Osteoblast (primary cell): ENCODE results near the gene RIPOR1. TPM values are rescaled to one million over a fixed set of nuclear protein-coding genes. Genes with fewer than 3 reads are reported as not detected.

Experiments
- DNase-seq: peaks from one replicate; pipeline ENCODE4 v3.0.0; 2011; ENCODE audit warnings: low spot score, mixed read lengths; ENCODE audit not compliant: insufficient read length; ENCODE audit errors: missing footprints
- H2AFZ ChIP-seq: 2 replicates; pipeline ENCODE4 v1.6.0; 2011; ENCODE audit warnings: mild to moderate bottlenecking, low read length
- H3K27ac ChIP-seq: 2 replicates; pipeline ENCODE4 v1.5.1; 2011; ENCODE audit warnings: mild to moderate bottlenecking, low read depth, low read length, moderate library complexity
- H3K27me3 ChIP-seq: 2 replicates; pipeline ENCODE4 v1.6.0; 2012; ENCODE audit warnings: mild to moderate bottlenecking, control low read depth, inconsistent platforms, low read length, moderate library complexity; ENCODE audit not compliant: insufficient read depth
- H3K36me3 ChIP-seq: 2 replicates; pipeline ENCODE4 v1.5.1; 2011; ENCODE audit warnings: mild to moderate bottlenecking, low read length, control low read depth, moderate library complexity; ENCODE audit not compliant: insufficient read depth
- H3K4me1 ChIP-seq: 2 replicates; pipeline ENCODE4 v1.5.1; 2011; ENCODE audit warnings: mild to moderate bottlenecking, low read length, control low read depth, moderate library complexity; ENCODE audit not compliant: insufficient read depth
- H3K4me2 ChIP-seq: 2 replicates; pipeline ENCODE4 v1.6.0; 2011; ENCODE audit warnings: mild to moderate bottlenecking, low read length; ENCODE audit not compliant: insufficient read depth
- H3K4me3 ChIP-seq: fragments of 200-600 bp; sonication (generic); 3 replicates; pipeline ENCODE4 v1.5.1; 2012; ENCODE audit warnings: mild to moderate bottlenecking, low read length, inconsistent platforms; ENCODE audit not compliant: insufficient read depth
- H3K79me2 ChIP-seq: 2 replicates; pipeline ENCODE4 v1.6.0; 2012; ENCODE audit warnings: mild to moderate bottlenecking, low read length, control low read depth, inconsistent platforms; ENCODE audit not compliant: insufficient read depth
- H3K9me3 ChIP-seq: 2 replicates; pipeline ENCODE4 v1.5.1; 2011; ENCODE audit warnings: low read depth, low read length, control low read depth
- H4K20me1 ChIP-seq: 2 replicates; pipeline ENCODE4 v1.6.0; 2012; ENCODE audit warnings: mild to moderate bottlenecking, low read length, control low read depth; ENCODE audit not compliant: insufficient read depth
- total RNA-seq: library from RNA; depleted of rRNA; stranded (reverse); fragments of >200 nt; gene quantifications from 2 replicates; pipeline ENCODE4 v1.2.3, GENCODE V29; 2012
- TF ChIP-seq, protein P1 (sequence below): IDR thresholded peaks from 2 replicates; pipeline ENCODE4 v1.5.1; 2011; ENCODE audit warnings: mild to moderate bottlenecking, low read depth, low read length, moderate library complexity; ENCODE audit errors: extremely low read depth

Gene RIPOR1
- total RNA-seq, 1 donor, result 36.6 TPM

DNA sequence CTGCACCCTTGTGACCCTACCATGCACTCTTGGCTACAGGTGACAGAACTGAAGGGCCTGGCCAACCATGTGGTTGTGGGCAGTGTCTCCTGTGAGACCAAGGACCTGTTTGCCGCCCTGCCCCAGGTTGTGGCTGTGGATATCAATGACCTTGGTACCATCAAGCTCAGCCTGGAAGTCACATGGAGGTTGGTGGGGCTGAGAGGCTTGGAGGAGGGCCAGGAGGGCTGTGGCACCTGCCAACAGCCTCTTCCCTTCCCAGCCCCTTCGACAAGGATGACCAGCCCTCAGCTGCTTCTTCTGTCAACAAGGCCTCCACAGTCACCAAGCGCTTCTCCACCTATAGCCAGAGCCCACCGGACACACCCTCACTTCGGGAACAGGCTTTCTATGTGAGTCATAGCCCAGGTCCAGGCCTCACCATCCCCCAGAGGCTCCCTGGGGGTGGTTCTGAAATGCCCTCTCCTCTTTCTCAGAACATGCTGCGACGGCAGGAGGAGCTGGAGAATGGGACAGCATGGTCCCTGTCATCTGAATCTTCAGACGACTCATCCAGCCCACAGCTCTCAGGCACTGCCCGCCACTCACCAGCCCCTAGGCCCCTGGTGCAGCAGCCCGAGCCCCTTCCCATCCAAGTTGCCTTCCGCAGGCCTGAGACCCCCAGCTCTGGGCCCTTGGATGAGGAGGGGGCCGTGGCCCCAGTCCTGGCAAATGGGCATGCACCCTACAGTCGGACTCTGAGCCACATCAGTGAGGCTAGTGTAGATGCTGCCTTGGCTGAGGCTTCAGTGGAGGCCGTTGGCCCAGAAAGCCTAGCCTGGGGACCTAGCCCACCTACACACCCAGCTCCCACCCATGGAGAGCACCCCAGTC is 13.0 kb downstream of the RIPOR1 start:
- no peak overlapping the region for H2AFZ ChIP-seq
- peaks cover 10% of the 10 kb centered on the region for H3K4me1 ChIP-seq
- no peak overlapping the region for H3K4me3 ChIP-seq
- peak; percentile 93 for DNase-seq
- H3K27ac ChIP-seq, result no peak overlapping the region
- H3K36me3 ChIP-seq, result peaks cover 71% of the 10 kb centered on the region
- H4K20me1 ChIP-seq, result peaks cover 72% of the 10 kb centered on the region
- H3K27me3 ChIP-seq, result no peaks in the 10 kb centered on the region
- no peak overlapping the region for H3K4me2 ChIP-seq
- no peaks in the 10 kb centered on the region for H3K9me3 ChIP-seq
- peaks cover 43% of the 10 kb centered on the region for H3K79me2 ChIP-seq
- TF ChIP-seq, protein P1, sequence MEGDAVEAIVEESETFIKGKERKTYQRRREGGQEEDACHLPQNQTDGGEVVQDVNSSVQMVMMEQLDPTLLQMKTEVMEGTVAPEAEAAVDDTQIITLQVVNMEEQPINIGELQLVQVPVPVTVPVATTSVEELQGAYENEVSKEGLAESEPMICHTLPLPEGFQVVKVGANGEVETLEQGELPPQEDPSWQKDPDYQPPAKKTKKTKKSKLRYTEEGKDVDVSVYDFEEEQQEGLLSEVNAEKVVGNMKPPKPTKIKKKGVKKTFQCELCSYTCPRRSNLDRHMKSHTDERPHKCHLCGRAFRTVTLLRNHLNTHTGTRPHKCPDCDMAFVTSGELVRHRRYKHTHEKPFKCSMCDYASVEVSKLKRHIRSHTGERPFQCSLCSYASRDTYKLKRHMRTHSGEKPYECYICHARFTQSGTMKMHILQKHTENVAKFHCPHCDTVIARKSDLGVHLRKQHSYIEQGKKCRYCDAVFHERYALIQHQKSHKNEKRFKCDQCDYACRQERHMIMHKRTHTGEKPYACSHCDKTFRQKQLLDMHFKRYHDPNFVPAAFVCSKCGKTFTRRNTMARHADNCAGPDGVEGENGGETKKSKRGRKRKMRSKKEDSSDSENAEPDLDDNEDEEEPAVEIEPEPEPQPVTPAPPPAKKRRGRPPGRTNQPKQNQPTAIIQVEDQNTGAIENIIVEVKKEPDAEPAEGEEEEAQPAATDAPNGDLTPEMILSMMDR, result no peak

DNA sequence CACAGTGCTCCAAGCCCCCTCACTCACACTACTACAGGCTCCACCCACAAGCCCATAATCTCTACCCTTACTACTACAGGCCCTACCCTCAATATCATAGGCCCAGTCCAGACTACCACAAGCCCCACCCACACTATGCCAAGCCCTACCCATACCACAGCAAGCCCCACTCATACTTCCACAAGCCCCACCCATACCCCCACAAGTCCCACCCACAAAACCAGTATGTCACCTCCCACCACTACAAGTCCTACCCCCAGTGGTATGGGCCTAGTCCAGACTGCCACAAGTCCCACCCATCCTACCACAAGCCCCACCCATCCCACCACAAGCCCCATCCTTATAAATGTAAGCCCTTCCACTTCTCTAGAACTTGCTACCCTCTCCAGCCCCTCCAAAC is 13.8 kb downstream of the RIPOR1 start:
- Histone ChIP-seq H3K4me2 (no peak overlapping the region), H3K27me3 (no peaks in the 10 kb centered on the region), H2AFZ (no peak overlapping the region), H3K27ac (no peak overlapping the region), H3K4me3 (no peak overlapping the region), H3K4me1 (peaks cover 8% of the 10 kb centered on the region), H4K20me1 (peaks cover 73% of the 10 kb centered on the region), H3K9me3 (no peaks in the 10 kb centered on the region), H3K79me2 (peaks cover 35% of the 10 kb centered on the region), H3K36me3 (peaks cover 78% of the 10 kb centered on the region)
- peak; percentile 98 for DNase-seq
- TF ChIP-seq, protein P1, result no peak

DNA sequence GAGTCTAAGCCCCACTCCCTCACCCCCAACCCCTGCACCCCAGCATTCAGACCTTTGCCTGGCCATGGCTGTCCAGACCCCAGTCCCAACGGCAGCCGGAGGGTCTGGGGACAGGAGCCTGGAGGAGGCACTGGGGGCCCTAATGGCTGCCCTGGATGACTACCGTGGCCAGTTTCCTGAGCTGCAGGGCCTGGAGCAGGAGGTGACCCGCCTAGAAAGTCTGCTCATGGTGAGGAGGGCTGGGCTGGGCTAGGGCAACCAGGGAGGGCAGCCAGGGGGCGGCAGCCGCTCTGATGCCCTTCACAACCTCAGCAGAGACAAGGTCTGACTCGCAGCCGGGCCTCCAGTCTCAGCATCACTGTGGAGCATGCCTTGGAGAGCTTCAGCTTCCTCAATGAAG is 14.4 kb downstream of the RIPOR1 start:
- peaks cover 30% of the 10 kb centered on the region for H3K79me2 ChIP-seq
- H3K4me2 ChIP-seq, result no peak overlapping the region
- peaks cover 8% of the 10 kb centered on the region for H3K4me1 ChIP-seq
- peak; percentile 35 for DNase-seq
- H4K20me1 ChIP-seq, result peaks cover 71% of the 10 kb centered on the region
- no peaks in the 10 kb centered on the region for H3K27me3 ChIP-seq
- H3K27ac ChIP-seq, result no peak overlapping the region
- peaks cover 84% of the 10 kb centered on the region for H3K36me3 ChIP-seq
- no peak overlapping the region for H2AFZ ChIP-seq
- no peak overlapping the region for H3K4me3 ChIP-seq
- H3K9me3 ChIP-seq, result no peaks in the 10 kb centered on the region
- TF ChIP-seq, protein P1, result no peak

DNA sequence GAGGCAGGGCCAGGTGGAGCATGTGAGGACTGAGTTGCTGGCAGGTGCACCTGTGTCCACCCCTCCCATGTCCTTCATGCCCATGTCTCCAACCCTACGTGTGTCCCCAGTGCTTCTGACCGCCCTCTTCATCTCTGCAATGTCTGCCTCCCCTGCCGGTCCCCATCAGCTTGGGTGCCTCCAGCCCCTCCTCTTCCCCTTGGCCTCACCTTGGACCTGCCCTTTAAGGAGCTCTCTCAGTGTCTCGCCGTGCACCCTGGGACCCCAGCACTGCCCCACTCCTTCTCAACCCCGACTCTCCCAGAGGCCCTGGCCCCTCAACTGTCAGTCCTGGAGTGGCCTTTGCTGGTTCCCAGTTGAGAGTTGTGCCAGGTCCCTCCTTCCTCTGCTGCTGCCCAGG is 15.0 kb downstream of the RIPOR1 start:
- H2AFZ ChIP-seq, result no peak overlapping the region
- peaks cover 67% of the 10 kb centered on the region for H4K20me1 ChIP-seq
- peaks cover 24% of the 10 kb centered on the region for H3K79me2 ChIP-seq
- H3K4me1 ChIP-seq, result peaks cover 4% of the 10 kb centered on the region
- TF ChIP-seq, protein P1, result no peak
- no peak overlapping the region for H3K27ac ChIP-seq
- peak; percentile 82 for DNase-seq
- H3K4me2 ChIP-seq, result no peak overlapping the region
- H3K27me3 ChIP-seq, result no peaks in the 10 kb centered on the region
- no peak overlapping the region for H3K4me3 ChIP-seq
- H3K36me3 ChIP-seq, result peaks cover 88% of the 10 kb centered on the region
- H3K9me3 ChIP-seq, result no peaks in the 10 kb centered on the region
